ENCODE measurements around the gene GSTK1. TPM values are rescaled to one million over a fixed set of nuclear protein-coding genes. Genes with fewer than 3 reads are reported as not detected.
"Not testable (repeated sequence)": the region's sequence is repeated elsewhere in the genome, so short reads cannot be mapped to it uniquely, and the experiment has no call there.

Gene GSTK1
- total RNA-seq, 4 donors from 2014 or later, result 58.2 to 173 (median 86.9) TPM

DNA sequence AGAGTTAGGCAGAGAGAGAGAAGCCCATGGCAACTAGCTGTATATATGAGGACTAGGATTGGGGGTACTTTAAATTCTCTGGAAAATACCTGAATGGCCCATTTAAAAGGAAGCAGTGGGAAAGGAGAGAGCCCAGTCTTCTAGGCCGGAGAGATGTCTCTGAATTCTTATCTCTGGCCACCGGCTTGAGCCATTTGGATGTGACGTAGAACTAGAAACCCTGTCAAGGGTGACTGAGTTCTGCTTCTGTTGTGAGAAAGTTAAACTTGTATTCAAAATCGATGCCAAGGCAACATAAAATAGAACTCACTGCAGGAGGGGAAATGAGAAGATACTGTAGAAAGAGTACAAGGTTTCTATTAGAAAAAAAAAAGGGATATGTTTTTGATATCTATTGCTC, 6.3 kb upstream of the GSTK1 start:
- no peak overlapping the region for H3K4me3 ChIP-seq
- no peak for TF ChIP-seq POLR2A (IDR thresholded peaks at IDR 0.05)
- TF ChIP-seq, protein P1, sequence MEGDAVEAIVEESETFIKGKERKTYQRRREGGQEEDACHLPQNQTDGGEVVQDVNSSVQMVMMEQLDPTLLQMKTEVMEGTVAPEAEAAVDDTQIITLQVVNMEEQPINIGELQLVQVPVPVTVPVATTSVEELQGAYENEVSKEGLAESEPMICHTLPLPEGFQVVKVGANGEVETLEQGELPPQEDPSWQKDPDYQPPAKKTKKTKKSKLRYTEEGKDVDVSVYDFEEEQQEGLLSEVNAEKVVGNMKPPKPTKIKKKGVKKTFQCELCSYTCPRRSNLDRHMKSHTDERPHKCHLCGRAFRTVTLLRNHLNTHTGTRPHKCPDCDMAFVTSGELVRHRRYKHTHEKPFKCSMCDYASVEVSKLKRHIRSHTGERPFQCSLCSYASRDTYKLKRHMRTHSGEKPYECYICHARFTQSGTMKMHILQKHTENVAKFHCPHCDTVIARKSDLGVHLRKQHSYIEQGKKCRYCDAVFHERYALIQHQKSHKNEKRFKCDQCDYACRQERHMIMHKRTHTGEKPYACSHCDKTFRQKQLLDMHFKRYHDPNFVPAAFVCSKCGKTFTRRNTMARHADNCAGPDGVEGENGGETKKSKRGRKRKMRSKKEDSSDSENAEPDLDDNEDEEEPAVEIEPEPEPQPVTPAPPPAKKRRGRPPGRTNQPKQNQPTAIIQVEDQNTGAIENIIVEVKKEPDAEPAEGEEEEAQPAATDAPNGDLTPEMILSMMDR (IDR thresholded peaks at IDR 0.05), result no peak
- no peaks in the 10 kb centered on the region for H3K4me1 ChIP-seq
- no peak overlapping the region for H3K27ac ChIP-seq
- DNase-seq, result no peak
- no peaks in the 10 kb centered on the region for H3K27me3 ChIP-seq
- no peaks in the 10 kb centered on the region for H3K9me3 ChIP-seq
- H3K36me3 ChIP-seq, result no peaks in the 10 kb centered on the region
- intact Hi-C loops (cut with DNase I; ENCODE audit: low total_unique reads), result no loop called here

DNA sequence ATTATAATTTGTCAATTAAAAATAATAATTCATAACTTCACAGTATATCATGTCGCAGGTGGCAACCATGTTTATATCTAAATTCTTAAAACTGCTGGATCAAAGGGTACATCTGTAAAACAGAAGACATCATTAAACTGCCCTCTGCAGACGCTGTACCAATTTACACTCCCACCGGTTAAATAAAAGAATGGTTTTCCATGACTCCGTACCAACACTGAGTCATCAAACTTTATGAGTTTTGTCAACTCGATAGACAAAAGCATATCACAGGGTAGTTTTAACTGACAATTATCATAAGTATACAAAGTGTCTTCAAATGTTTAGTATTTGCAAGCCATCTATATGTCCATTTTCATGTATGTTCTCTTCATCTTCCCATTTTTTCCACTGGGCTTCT, 5.7 kb upstream of the GSTK1 start:
- intact Hi-C loops (cut with DNase I; ENCODE audit: low total_unique reads), result no loop called here
- Histone ChIP-seq H3K4me1 (no peaks in the 10 kb centered on the region), H3K36me3 (no peaks in the 10 kb centered on the region), H3K4me3 (no peak overlapping the region), H3K27me3 (no peaks in the 10 kb centered on the region), H3K9me3 (no peaks in the 10 kb centered on the region), H3K27ac (no peak overlapping the region)
- DNase-seq, result no peak
- TF ChIP-seq POLR2A (IDR thresholded peaks at IDR 0.05), result no peak
- TF ChIP-seq, protein P1 (IDR thresholded peaks at IDR 0.05), result no peak

DNA sequence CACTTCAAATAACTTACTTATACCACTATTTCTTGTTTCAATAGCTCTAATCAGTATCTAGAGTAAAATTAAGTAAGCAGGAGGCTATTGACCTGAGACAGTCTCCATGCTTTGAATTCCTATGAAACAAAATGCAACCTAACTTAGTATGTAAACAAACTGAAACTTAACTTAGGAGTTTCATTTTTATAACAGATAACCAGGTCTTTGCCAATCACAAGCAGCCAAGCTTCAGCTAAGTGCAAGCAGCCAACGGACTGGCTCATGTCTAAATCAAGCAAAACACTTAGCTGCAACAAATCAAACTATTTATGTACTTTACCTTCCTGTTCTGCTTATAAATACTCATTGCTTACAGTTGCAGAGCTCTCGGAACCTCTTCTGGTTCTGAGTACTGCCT, 4.4 kb upstream of the GSTK1 start:
- Histone ChIP-seq H3K27ac (no peak overlapping the region), H3K36me3 (no peaks in the 10 kb centered on the region), H3K9me3 (no peaks in the 10 kb centered on the region), H3K27me3 (no peaks in the 10 kb centered on the region), H3K4me1 (no peaks in the 10 kb centered on the region), H3K4me3 (no peak overlapping the region)
- intact Hi-C loops (cut with DNase I; ENCODE audit: low total_unique reads), result no loop called here
- TF ChIP-seq POLR2A (IDR thresholded peaks at IDR 0.05), result no peak
- TF ChIP-seq, protein P1 (IDR thresholded peaks at IDR 0.05), result no peak
- DNase-seq, result no peak

DNA sequence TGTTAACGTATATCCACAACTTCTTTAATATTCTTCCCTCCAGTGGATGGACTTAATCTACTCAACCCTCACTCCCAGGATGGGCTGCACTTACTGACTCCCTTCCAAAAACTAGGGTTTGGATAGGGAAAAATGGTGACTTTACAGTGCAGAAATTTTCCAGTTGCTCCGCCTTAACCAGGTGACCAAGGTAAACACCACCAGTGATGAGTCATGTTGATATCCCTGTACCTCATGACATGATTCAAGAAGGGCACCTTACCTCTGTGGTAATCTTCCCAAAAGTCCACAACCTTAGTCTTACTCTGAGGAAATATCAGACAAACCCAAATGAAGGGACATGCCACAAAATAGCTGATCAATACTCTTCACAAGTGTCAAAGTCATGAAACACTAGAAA, 3.5 kb upstream of the GSTK1 start:
- H3K27me3 ChIP-seq, result no peaks in the 10 kb centered on the region
- DNase-seq, result no peak
- no peaks in the 10 kb centered on the region for H3K4me1 ChIP-seq
- H3K36me3 ChIP-seq, result no peaks in the 10 kb centered on the region
- no peak overlapping the region for H3K4me3 ChIP-seq
- intact Hi-C loops (cut with DNase I; ENCODE audit: low total_unique reads), result no loop called here
- no peak overlapping the region for H3K27ac ChIP-seq
- TF ChIP-seq POLR2A (IDR thresholded peaks at IDR 0.05), result no peak
- TF ChIP-seq, protein P1 (IDR thresholded peaks at IDR 0.05), result no peak
- H3K9me3 ChIP-seq, result no peaks in the 10 kb centered on the region

DNA sequence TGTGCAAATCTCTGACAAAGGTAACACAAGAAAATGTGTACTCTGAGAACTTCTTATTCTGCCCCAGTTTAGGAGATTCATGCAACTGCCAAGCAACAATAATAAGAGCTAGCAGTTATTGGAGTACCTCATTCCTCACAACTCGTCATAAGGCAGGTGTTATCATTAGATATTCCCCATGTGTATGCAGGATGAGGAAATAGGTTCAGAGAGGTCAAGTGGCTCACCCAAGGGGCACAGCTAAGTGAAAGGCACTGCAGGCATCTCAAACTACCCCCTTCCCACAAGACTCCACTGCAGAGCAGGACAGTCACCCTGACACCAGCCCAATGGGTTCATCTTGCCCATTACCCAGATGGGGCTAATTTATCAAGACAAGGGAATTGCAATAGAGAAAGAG, 1.3 kb upstream of the GSTK1 start:
- intact Hi-C loops (cut with DNase I; ENCODE audit: low total_unique reads), result no loop called here
- DNase-seq, result no peak
- no peaks in the 10 kb centered on the region for H3K4me1 ChIP-seq
- no peaks in the 10 kb centered on the region for H3K27me3 ChIP-seq
- TF ChIP-seq POLR2A (IDR thresholded peaks at IDR 0.05), result no peak
- TF ChIP-seq, protein P1 (IDR thresholded peaks at IDR 0.05), result no peak
- H3K4me3 ChIP-seq, result no peak overlapping the region
- H3K27ac ChIP-seq, result no peak overlapping the region
- H3K36me3 ChIP-seq, result no peaks in the 10 kb centered on the region
- no peaks in the 10 kb centered on the region for H3K9me3 ChIP-seq

DNA sequence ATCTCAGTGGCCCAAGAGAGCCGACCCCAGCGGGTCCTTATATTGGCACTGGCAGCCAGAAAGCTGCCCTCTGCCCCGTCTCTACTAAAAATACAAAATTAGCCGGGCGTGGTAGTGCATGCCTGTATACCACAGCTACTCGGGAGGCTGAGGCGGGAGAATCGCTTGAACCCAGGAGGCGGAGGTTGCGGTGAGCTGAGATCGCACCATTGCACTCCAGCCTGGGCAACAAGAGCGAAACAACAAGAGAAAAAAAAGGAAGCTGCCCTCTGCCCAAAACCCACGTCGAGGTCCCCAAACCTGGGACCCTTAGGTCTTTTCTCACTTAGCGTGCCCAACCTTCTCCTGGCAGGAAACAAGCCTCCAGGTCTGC, 941 bp downstream of the GSTK1 start:
- H3K27me3 ChIP-seq; H3K36me3 ChIP-seq; DNase-seq; H3K4me1 ChIP-seq; intact Hi-C loops (cut with DNase I; ENCODE audit: low total_unique reads); H3K9me3 ChIP-seq: not testable (repeated sequence)
- Histone ChIP-seq H3K4me3 (peak overlapping the region; percentile 62 to 71), H3K27ac (peak overlapping the region; percentile 87 to 88)

All from uterus (tissue), 4 donors.